Cerebellar nuclear complex (tissue), 1 donor: ENCODE data around the gene TOPORS.
"Not testable (repeated sequence)": the region's sequence is repeated elsewhere in the genome, so short reads cannot be mapped to it uniquely, and the experiment has no call there.

Experiments used
- DNase-seq, 2 experiments: peaks; one replicate each; lab custom pipeline; 2025; lab: John Stamatoyannopoulos, UW

Gene TOPORS

DNA sequence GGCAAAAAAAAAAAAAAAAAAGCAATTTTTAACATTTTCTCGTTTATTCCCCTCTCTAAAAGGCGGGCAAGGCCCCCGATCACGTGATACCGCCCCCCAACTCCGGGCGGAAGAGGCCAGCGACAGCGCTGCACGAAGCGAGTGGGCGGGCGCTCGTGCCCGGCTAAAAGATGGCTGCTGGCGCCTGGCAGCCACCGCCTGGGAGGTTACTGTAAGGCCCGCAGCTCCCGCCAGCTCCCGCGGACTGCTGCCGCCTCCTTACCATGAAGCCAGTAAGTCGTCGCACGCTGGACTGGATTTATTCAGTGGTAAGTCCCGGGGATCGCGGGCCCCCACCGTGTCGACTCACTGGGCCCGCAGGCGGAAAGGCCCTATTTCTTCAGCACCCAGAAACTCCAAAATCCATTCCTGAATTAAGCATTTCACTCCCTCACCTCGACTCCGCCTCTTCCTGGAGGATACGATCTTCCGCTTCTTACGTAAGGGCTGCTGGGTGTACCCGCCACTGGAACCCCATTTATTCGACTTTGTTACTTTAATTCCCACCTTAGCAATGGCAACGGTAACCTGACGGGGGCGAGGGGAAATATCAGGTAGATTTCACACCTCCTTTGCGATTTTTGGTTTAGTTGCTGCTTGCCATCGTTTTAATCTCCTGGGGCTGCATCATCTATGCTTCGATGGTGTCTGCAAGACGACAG lies at the start of gene TOPORS, which contains the start of gene SMIM27:
Gene TOPORS (minus strand): TSS at position 415 of the 701 bp plus-strand sequence. CDS start 150 bp downstream, at position 265.
Gene SMIM27 (plus strand): TSS at position 156 of the 701 bp plus-strand sequence. CDS start 108 bp downstream, at position 264.
- peak; percentile 48 to 72 for DNase-seq

- DNase-seq: not testable (repeated sequence)
These were observed 46.6 kb upstream of the TOPORS start for GRCh38 chr9:32599021-32599420.

GRCh38 chr9:32596936-32597335 lies 44.5 kb upstream of the TOPORS start:
- DNase-seq: no peak

DNA sequence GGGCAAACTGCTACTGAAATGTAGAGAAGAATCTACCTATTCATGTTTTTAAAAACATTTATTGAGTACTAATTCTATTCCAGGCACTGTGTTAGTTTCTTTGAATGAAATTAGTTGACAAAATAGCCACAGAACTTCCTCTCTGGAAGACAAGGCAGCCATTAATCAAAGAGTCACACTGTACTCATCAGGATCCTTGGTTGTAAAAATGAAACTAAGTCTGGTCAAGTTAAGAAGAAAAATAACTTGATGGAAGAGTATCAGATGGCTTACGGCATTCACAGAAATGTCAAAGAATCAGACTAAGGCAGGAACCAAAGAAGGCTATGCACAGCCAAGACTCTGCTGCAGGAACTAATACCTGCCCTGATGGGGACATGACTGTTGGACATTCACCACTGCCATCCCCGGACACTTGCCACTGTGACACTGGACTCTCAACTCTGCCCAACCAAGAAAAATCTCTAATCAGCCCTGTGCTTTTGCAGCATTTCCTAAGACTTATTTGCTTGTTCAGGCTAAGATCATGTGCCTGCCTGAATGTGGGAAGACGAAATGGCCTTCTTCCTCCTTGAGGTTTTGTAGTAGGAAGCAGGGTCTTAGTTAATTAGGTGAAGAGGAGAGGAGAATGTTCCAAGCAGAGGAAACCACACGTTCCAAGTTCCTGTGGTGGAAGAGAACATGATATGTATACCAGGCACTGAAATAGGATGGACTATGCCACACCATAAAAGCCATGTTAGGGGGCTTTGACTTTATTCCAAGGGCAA lies 43.9 kb upstream of the TOPORS start:
- DNase-seq: no peak

GRCh38 chr9:32590898-32591297 lies 38.5 kb upstream of the TOPORS start:
- no peak for DNase-seq

GRCh38 chr9:32590476-32590875 lies 38.1 kb upstream of the TOPORS start:
- no peak for DNase-seq

DNA sequence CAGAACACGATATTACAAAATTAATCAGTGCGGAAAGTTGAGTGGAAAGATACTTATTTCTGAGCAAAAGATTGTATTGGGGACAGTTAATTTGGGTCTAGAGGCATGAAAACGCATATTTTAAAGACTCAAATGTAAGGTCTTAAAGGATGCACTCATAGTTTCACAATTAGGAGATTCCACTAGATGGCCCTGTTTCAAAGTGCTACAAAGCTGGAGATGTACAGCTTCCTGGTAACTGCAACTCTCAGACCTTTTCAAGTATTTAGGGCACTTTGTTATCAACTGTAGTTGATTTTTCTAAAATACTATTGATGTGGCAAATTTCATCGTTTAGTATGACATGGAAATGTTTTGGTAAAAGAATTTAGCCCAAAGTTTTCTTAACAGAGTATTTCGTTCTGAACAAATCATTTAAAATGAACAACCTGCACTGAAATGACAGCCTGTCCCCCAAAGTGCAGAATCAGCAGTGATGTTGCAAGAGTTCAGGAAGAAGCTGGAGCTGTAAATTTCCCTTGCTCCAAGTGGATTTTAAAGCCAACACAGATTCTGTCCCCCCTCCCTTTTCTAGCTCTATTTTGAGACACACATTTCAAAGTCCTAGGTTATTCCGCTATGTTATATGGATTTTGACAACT lies 36.8 kb upstream of the TOPORS start:
- no peak for DNase-seq

DNA sequence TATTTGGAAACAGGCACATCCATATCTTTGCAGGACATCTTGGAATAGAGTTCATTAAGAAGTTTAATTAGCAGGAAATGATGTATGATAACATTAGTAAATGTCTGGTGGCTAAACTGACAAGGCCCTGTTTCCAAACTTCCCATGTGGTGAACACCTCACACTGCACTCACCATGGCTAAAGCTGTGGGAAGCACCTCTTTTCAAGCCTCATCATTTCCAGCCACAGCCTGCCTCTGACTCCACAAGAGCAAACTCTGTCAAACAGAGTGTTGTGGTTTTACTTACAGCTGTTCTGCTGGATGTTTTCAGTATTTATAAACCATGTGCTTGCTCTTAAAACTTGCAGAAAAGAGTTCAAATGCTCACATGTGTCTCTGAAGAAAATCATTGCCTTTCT lies 35.5 kb upstream of the TOPORS start:
- DNase-seq: no peak

DNA sequence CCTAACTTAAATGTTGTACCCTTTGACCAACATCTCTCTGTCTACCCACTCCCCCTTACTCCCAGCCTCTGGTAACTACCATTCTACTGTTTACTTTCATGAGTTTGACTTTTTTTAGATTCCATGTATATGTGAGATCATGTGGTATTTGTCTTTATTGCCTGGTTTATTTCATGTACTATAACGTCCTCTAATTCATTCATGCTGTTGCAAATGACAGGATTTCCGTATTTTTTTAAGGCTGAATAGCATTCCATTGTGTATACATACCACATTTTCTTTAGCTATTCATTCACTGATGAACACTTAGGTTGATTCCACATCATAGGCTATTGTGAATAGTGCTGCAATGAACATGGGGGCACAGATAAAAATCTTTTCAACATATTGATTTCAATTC lies 32.4 kb upstream of the TOPORS start:
- no peak for DNase-seq

GRCh38 chr9:32581512-32582143 lies 29.2 kb upstream of the TOPORS start:
- DNase-seq: no peak

DNA sequence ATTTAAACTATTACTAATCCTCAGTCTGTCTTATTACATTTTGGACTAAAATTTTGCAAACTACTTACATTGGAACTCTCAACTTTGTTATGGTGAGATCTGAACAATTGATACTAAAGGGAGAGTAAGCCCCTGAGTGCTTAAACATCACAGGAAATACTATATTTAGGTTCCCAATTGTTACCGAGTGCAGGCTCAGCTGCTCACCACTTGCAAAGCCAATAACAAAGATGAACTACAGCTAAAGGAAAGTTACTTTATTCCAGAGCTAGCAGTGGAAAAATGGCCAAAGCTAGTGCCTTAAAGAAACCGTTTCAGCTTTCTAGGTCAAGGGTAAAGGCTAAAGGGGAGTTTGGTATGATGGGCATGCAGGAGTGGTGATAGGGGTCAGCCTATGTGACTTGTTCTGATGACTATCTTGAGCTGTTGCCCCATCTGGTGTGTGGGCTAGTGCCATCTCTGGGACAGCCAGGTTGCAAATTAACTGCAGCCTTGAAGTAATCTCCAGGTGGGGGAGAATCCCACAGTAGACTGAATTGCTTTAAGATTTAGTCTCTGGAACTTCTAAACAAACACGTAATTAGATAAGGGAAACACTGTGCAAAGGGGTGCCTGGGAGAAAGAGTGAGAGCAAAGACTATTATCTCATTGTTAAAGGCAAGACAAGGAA lies 28.4 kb upstream of the TOPORS start:
- no peak for DNase-seq

GRCh38 chr9:32579706-32580331 lies 27.4 kb upstream of the TOPORS start:
- DNase-seq: no peak

GRCh38 chr9:32578976-32579375 lies 26.6 kb upstream of the TOPORS start:
- no peak for DNase-seq

DNA sequence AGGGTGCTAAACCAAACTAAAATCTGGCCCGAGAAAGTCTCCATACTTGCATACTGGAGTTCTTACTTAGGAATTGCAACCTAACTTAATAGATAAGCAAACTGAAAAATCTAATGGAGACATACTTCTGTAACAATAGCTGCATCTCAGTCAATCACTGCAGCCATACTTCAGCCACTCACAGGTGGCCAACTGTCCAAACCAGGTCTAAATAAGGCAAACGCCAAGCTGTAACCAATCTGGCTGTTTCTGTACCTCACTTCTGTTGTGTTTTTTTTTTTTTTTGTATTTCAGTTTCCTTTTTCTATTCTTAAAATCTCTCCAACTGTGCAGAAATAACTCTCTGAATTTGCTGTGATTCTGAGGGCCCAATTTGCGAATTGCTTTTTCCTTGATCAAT lies 24.9 kb upstream of the TOPORS start:
- DNase-seq: no peak

DNA sequence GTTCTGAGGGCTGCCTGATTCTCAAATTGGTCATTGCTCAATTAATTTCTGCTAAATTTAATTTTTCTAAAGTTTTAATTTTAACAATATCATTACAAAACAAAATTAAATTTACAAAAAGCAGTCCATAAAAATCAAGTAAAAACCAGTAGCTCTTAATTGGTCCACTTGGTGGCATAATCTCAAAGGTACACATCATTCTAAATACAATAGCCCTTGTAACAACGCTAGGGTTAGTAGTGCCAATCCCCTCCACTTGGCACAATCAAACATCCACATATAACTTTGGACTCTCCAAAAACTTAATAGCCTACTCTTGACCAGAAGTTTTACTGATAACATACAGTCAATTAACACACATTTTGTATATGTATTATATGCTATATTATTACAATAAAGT lies 22.5 kb upstream of the TOPORS start:
- no peak for DNase-seq

DNA sequence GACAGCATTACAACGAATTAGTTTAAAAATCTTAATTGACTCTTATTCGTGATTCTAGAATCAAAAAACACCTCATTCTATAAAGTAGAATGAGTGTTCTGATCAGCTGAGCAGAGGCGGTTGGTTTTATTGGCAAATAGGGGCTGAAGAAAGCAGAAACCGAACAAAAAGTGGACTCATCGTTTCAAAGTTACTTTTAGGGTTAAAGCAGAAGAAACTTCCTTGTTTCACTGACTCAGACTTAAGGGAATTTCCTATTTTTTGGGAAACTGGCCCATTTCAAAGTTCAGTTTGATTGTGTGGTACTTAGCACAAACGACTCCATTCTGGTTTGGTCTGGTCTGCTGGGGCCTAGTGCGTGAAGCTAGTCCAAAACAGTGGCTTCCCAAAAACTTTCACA lies 21.4 kb upstream of the TOPORS start:
- no peak for DNase-seq

DNA sequence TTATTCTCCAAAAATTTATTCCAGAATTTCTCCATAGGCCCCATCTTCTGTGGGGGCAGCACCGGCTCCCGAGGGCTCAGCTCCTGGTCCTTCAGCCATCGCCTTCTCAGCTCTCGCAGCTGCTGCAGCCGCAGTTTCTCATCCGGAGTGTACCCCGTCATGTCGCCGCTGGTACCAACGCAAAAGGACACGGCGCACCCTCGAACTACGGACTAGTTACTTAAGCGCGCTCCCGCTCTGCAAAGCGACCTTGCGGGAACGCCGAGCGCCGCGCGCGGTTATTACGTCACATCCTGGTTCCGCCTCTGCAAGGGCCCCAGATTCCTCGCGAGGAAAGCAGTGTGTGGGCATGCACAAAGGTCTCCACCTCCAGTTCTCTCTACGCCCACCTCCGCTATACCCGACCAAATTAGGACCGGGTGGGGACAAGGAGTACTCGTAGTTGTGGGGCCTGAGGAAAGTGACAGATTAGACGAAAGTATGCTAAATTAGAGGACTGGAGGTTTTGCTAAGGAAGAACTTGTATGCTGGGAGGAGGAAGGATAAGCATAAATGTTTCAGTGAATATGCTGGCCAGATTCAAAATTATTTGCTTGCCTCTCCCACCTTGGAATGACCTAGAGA lies 20.6 kb upstream of the TOPORS start, which contains the start of gene NDUFB6:
Gene NDUFB6 (minus strand): TSS at position 260 of the 624 bp plus-strand sequence. CDS start 99 bp downstream, at position 161.
- DNase-seq: peak; percentile 42 to 57

- DNase-seq: no peak
These were observed 19.8 kb upstream of the TOPORS start for GRCh38 chr9:32571969-32572899.

GRCh38 chr9:32570262-32570661 lies 17.9 kb upstream of the TOPORS start:
- no peak for DNase-seq

- no peak for DNase-seq
These were observed 14.4 kb upstream of the TOPORS start for GRCh38 chr9:32566770-32567169.
